ENCODE measurements around the gene NONO.

DNA sequence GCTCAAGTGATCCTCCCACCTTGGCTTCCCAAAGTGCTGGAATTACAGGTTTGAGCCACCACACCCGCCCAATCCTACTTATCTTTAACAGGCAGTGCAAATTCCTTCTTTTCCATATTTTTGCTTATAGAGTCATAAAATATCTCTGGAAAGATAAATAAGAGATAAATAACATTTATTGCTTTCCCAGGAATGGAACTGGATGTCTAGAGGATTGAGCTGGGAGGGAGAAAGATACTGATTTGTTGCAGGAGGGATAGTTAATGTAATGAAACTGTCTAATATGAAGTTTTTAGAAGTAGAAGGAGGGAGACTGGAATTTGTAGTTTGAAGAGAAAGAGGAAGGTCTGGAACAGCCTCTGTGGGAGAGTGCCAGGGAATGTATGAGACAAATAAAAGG, 38.3 kb downstream of the NONO start:
- TF ChIP-seq, protein P1, sequence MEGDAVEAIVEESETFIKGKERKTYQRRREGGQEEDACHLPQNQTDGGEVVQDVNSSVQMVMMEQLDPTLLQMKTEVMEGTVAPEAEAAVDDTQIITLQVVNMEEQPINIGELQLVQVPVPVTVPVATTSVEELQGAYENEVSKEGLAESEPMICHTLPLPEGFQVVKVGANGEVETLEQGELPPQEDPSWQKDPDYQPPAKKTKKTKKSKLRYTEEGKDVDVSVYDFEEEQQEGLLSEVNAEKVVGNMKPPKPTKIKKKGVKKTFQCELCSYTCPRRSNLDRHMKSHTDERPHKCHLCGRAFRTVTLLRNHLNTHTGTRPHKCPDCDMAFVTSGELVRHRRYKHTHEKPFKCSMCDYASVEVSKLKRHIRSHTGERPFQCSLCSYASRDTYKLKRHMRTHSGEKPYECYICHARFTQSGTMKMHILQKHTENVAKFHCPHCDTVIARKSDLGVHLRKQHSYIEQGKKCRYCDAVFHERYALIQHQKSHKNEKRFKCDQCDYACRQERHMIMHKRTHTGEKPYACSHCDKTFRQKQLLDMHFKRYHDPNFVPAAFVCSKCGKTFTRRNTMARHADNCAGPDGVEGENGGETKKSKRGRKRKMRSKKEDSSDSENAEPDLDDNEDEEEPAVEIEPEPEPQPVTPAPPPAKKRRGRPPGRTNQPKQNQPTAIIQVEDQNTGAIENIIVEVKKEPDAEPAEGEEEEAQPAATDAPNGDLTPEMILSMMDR (IDR thresholded peaks at IDR 0.05; ENCODE audit: poor library complexity, severe bottlenecking), result no peak
- TF ChIP-seq SMC3 (conservative IDR thresholded peaks at IDR 0.05; ENCODE audit: poor library complexity), result no peak
- TF ChIP-seq, protein P2, sequence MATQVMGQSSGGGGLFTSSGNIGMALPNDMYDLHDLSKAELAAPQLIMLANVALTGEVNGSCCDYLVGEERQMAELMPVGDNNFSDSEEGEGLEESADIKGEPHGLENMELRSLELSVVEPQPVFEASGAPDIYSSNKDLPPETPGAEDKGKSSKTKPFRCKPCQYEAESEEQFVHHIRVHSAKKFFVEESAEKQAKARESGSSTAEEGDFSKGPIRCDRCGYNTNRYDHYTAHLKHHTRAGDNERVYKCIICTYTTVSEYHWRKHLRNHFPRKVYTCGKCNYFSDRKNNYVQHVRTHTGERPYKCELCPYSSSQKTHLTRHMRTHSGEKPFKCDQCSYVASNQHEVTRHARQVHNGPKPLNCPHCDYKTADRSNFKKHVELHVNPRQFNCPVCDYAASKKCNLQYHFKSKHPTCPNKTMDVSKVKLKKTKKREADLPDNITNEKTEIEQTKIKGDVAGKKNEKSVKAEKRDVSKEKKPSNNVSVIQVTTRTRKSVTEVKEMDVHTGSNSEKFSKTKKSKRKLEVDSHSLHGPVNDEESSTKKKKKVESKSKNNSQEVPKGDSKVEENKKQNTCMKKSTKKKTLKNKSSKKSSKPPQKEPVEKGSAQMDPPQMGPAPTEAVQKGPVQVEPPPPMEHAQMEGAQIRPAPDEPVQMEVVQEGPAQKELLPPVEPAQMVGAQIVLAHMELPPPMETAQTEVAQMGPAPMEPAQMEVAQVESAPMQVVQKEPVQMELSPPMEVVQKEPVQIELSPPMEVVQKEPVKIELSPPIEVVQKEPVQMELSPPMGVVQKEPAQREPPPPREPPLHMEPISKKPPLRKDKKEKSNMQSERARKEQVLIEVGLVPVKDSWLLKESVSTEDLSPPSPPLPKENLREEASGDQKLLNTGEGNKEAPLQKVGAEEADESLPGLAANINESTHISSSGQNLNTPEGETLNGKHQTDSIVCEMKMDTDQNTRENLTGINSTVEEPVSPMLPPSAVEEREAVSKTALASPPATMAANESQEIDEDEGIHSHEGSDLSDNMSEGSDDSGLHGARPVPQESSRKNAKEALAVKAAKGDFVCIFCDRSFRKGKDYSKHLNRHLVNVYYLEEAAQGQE (IDR thresholded peaks at IDR 0.05; ENCODE audit: borderline replicate concordance), result no peak
- no peak for TF ChIP-seq EZH2 (IDR thresholded peaks at IDR 0.05; ENCODE audit: borderline replicate concordance, insufficient read depth, low read length, poor library complexity, severe bottlenecking)
- TF ChIP-seq POLR2AphosphoS5 (IDR thresholded peaks at IDR 0.05), result no peak

Measured in neural cell (in vitro differentiated cells).